ENCODE results near the gene CEMP1.

DNA sequence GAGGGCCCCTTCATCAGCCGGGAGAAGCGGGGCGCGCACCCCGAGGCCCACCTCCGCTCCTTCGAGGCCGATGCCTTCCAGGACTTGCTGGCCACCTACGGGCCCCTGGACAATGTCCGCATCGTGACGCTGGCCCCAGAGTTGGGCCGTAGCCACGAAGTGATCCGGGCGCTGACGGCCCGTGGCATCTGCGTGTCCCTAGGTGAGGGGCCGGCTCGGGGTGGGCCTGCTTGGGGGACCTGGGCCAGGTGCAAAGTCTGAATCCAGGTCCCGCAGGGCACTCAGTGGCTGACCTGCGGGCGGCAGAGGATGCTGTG, 3.5 kb downstream of the CEMP1 start:
- TF ChIP-seq, protein P1, sequence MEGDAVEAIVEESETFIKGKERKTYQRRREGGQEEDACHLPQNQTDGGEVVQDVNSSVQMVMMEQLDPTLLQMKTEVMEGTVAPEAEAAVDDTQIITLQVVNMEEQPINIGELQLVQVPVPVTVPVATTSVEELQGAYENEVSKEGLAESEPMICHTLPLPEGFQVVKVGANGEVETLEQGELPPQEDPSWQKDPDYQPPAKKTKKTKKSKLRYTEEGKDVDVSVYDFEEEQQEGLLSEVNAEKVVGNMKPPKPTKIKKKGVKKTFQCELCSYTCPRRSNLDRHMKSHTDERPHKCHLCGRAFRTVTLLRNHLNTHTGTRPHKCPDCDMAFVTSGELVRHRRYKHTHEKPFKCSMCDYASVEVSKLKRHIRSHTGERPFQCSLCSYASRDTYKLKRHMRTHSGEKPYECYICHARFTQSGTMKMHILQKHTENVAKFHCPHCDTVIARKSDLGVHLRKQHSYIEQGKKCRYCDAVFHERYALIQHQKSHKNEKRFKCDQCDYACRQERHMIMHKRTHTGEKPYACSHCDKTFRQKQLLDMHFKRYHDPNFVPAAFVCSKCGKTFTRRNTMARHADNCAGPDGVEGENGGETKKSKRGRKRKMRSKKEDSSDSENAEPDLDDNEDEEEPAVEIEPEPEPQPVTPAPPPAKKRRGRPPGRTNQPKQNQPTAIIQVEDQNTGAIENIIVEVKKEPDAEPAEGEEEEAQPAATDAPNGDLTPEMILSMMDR (IDR thresholded peaks at IDR 0.05) = no peak
- no peak for TF ChIP-seq POLR2A (IDR thresholded peaks at IDR 0.05)

Measured in vagina (tissue), 2 donors.